NCI-H510A (cell line): Measurements from ENCODE around the gene DEPDC7.

Source experiments
- DNase-seq: peaks from one replicate; lab custom pipeline; 2025; lab: John Stamatoyannopoulos, UW

DEPDC7 gene

DNA sequence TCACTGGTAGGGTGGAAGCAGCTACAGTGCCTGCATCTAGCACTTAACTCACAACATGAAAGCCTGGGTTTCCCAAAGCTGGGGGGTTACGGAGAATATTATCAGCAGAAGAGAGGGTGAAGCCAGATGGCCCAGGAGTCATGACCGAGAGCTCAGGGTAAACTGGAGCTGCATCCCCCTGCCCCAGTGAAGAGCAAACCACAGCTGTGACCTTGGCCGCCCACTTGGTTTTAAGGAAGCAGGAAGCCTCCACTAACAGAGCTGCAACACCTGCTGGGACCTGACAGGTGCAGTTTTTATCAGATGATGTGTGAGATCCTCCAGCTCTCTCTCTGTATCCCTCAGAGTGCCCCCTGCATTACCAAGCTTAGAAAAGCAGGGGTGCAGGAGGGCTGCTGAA is 44.6 kb downstream of the DEPDC7 start:
- no peak for DNase-seq

DNA sequence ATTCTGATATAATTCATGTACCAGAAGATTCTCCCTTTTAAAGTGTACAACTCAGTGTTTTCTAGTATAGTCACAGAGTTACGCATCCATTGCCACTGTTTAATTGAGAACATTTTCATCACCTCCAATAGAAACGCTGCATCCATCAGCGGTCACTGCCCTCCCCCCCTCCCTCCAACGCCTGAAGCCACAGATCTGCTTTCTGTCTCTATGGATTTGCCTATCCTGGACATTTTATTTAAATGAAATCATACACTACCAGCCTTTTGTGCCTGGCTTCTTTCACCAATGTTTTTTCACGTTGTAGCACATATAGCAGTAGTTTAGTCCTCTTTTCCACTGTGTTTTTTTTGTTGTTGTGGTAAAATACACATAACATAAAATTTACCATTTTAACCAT is 46.5 kb downstream of the DEPDC7 start:
- no peak for DNase-seq

GRCh38 chr11:33063326-33063881 is 47.7 kb downstream of the DEPDC7 start:
- no peak for DNase-seq

DNA sequence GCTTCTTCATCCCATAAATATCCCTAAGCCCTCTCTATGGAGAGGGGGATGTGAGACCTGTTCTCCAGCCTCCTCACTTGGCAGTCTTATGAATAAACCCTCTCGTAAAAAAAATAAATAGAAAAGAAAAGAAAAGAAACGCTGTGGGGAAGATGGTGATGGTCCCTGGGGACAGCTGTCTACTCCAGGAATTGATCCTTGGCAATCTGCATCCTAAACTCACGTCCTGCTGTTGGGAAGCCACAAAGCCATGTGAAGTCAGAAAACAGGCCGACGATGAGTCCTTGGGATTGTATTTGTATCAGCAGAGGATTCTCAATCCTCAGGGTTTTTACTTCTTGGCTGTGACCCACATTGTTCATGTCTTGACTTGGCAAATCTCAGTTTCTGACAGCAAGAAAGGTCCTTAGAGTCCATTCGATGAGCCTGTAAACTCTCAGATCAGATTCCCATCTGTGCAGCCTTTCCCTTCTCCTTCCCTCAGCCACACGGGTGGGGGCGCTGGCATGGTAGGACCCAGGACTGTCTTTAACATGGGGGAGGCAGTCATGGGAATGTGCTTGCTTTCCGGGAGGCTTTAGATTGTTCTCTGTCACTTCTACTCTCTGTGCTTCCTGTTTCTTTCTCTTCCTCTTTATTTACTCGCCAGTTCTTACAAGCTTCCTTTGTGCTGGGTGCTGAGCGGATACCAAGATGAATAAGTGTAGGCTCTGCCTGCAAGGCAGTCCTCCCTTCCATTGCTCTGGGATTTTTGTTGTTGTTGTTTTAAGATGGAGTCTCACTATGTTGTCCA is 48.6 kb downstream of the DEPDC7 start:
- no peak for DNase-seq

GRCh38 chr11:33064866-33065265 is 49.2 kb downstream of the DEPDC7 start:
- DNase-seq: no peak

GRCh38 chr11:33065445-33066178 is 49.9 kb downstream of the DEPDC7 start:
- no peak for DNase-seq

GRCh38 chr11:33067294-33067693 is 51.6 kb downstream of the DEPDC7 start:
- DNase-seq: no peak

DNA sequence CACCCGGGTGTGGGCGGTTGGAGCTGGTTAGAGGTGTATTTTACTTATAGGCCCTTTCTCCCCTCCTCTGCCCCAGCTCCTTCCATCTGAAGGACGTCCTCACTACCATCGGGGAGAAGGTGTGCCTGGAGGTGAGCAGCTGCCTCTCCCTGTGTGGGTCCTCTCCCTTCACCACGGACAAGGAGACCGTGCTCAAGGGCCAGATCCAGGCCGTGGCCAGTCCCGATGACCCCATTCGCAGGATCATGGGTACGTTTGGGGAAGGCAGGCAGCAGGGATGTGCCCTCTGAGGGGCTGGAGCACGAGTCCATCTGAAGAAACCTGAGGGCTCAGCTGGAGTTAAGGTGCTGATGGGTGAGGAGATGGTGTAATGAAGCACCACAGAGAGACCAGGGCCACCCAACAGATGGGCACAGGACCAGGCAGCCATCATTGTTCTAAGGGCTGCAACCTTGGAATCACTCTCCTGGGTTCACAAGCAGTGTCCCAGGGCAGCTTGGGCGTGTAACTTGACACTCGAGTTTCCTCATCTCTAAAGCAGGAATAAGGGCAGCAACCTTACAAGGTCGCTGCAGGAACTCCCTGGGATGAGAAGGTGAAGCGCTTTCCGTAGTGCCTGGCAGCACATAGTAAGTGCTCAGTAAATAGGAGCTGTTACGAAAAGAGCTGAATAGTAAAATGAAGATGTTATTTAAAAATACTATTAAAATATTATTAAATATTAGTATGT is 53.1 kb downstream of the DEPDC7 start:
- DNase-seq: no peak

DNA sequence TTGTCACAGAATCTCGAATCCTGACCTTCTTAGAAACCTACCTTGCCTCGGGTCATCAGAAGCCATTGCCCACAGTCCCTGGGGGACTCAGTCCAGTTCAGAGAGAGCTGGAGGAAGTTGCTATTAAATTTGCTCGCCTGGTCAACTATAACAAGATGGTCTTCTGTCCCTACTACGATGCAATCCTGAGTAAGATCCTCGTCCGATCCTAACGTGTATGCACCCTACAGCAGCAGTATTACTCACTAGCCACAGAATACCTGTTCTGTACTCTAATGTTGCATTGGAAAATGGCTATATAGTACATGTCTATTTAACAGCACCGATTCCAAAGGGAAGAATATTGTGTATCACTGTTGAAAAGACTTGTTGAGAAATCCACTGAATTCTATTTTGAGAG is 56.8 kb downstream of the DEPDC7 start:
- DNase-seq: no peak
